GM10266 (cell line): ENCODE results near the gene MOGAT3.
"Not testable (repeated sequence)": the region's sequence is repeated elsewhere in the genome, so short reads cannot be mapped to it uniquely, and the experiment has no call there.

ENCODE experiments used
- DNase-seq: peaks from one replicate; pipeline ENCODE4 v3.0.0; 2012; ENCODE audit errors: extremely low spot score
- CTCF ChIP-seq: IDR thresholded peaks from 2 replicates; pipeline ENCODE4 v1.5.1; 2012; ENCODE audit warnings: mild to moderate bottlenecking, low read depth; ENCODE audit not compliant: control insufficient read depth, insufficient read depth; ENCODE audit errors: missing control alignments

The MOGAT3 gene

GRCh38 chr7:101210143-101210542 is 9.3 kb upstream of the MOGAT3 start:
- TF ChIP-seq CTCF, result no peak
- DNase-seq, result no peak

DNA sequence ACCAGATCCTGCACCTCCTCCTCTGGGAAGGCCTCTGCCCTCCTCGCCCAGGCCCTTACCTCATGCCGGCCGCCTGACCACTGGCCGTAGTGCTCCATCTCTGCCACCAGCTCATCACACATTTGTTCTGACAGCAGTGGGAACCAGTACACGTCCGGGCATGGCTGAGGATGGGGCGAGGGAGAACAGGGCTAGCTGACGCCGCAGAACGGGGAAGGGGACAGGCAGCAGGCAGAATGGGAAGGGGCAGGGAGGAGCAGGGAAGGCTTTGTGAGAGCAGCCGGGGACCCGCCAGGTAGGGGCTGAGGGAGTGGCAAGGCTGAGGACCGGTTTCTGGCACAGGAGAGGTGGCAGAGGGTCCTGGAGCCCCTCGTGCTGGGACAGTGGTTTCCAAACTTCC is 8.0 kb upstream of the MOGAT3 start:
- DNase-seq, result no peak
- no peak for TF ChIP-seq CTCF

GRCh38 chr7:101207459-101207858 is 6.6 kb upstream of the MOGAT3 start:
- no peak for DNase-seq
- no peak for TF ChIP-seq CTCF

DNA sequence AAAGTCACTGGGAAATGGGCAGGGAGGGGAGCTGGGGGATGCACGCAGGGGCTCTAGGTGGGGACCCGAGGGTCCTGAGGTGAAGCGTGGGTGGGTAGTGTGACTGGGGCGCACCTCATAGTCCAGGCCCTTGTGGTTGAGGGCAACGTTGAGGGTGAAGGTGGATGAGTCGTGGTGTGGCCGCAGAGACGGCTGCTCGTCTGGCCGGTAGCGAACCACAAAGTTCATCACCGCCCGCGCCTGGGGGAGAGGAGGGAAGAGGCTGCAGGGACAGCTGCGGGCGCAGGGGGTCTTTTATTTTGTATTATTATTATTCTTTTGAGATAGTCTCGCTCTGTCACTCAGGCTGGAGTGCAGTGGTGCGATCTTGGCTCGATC is 5.8 kb upstream of the MOGAT3 start:
- TF ChIP-seq CTCF, result no peak

DNA sequence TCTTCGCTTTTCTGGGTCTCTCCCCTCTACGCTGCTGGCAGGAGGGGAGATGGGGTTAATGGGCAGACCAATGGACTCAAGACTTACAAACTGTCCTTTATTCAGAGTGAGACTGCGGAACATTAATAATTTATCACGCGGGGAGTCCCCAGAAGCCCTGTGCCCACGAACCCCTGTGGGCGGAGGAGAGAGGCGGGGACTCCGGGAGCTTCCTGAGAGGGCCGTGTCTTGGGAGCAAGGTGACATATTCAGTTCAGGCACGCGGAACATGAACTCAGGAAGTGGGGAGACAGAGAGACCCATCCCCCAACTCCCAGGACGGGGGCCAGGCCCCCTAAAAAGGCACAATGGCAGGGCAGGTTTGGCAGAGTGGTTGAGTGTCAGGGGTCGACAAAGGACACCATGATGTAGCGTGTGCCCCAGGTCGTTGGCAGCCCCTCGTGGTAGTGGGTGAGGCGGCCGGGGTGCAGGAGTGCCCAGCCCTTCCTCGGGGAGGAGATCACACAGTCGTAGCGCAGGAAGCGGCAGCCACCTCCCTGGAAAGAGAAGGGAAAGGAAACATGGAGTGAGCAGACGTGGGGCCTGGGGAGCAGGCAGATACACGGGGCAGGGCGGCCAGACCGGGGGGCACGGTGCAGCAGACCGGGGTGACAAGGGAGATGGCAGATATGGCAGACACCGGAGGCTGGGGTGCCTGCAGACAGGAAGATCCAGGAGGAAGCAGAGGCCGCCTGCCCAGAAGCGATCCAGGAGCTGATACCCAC is 5.2 kb upstream of the MOGAT3 start:
- no peak for DNase-seq
- TF ChIP-seq CTCF, result no peak

More for the DNA sequence above, 5.8 kb upstream of the MOGAT3 start:
- DNase-seq, result no peak

GRCh38 chr7:101203740-101204738 is 3.2 kb upstream of the MOGAT3 start:
- not testable (repeated sequence) for DNase-seq

DNA sequence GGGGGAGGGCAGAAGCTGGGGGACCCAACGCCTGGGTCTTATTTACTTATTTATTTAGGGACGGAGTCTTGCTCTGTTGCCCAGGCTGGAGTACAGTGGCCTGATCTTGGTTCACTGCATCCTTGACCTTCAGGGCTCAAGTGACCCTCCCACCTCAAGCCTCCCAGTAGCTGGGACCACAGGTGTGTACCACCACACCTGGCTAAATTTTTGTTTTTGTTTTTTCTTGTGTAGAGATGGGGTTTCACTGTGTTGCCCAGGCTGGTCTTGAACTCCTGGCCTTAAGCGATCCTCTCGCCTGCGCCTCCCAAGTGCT is 1.7 kb upstream of the MOGAT3 start:
- DNase-seq, result no peak

More for the DNA sequence above, 1.7 kb upstream of the MOGAT3 start:
- TF ChIP-seq CTCF, result no peak
